Osteocyte (in vitro differentiated cells): ENCODE data around the gene ZNF276. TPM values are rescaled to one million over a fixed set of nuclear protein-coding genes. Genes with fewer than 3 reads are reported as not detected.
"Not testable (repeated sequence)": the region's sequence is repeated elsewhere in the genome, so short reads cannot be mapped to it uniquely, and the experiment has no call there.

Experiments
- DNase-seq: peaks from one replicate; pipeline ENCODE4 v3.0.0; 2021; ENCODE audit warnings: mixed read lengths; ENCODE audit not compliant: unreplicated experiment; ENCODE audit errors: extremely low spot score
- H3K27ac Mint-ChIP-seq: one replicate; pipeline ENCODE4 v1.8.0; 2021; ENCODE audit warnings: mild to moderate bottlenecking, mixed read lengths; ENCODE audit not compliant: unreplicated experiment
- H3K27me3 Mint-ChIP-seq: one replicate; pipeline ENCODE4 v1.8.0; 2021; ENCODE audit warnings: mixed read lengths; ENCODE audit not compliant: unreplicated experiment
- H3K36me3 Mint-ChIP-seq: one replicate; pipeline ENCODE4 v1.8.0; 2021; ENCODE audit warnings: mixed read lengths; ENCODE audit not compliant: unreplicated experiment
- H3K4me1 Mint-ChIP-seq: one replicate; pipeline ENCODE4 v1.8.0; 2021; ENCODE audit warnings: mixed read lengths; ENCODE audit not compliant: unreplicated experiment
- H3K4me3 Mint-ChIP-seq: one replicate; pipeline ENCODE4 v1.8.0; 2021; ENCODE audit warnings: mild to moderate bottlenecking, moderate library complexity, mixed read lengths; ENCODE audit not compliant: unreplicated experiment
- H3K9me3 Mint-ChIP-seq: one replicate; pipeline ENCODE4 v1.8.0; 2021; ENCODE audit warnings: mixed read lengths; ENCODE audit not compliant: unreplicated experiment
- CTCF ChIP-seq: fragments of 200-600 bp; sonication (generic); IDR thresholded peaks from 2 replicates; pipeline ENCODE4 v1.5.0; 2021; ENCODE audit warnings: antibody characterized with exemption, mild to moderate bottlenecking, moderate library complexity
- total RNA-seq: library from RNA; stranded (reverse); gene quantifications from 2 replicates; pipeline ENCODE4 v1.2.1, GENCODE V29; 2021

Gene ZNF276
- total RNA-seq, 1 donor from 2014 or later, result 21.3 TPM

GRCh38 chr16:89764711-89765201 is 43.4 kb downstream of the ZNF276 start:
- Mint-ChIP-seq H3K4me3 (no peak overlapping the region), H3K9me3 (no peaks in the 10 kb centered on the region), H3K4me1 (no peaks in the 10 kb centered on the region), H3K27ac (no peak overlapping the region), H3K27me3 (no peaks in the 10 kb centered on the region), H3K36me3 (peaks cover 10% of the 10 kb centered on the region)
- DNase-seq, result no peak
- no peak for TF ChIP-seq CTCF

GRCh38 chr16:89765292-89765830 is 44.0 kb downstream of the ZNF276 start:
- TF ChIP-seq CTCF, result no peak
- H3K9me3 Mint-ChIP-seq, result no peaks in the 10 kb centered on the region
- no peak overlapping the region for H3K4me3 Mint-ChIP-seq
- peaks cover 10% of the 10 kb centered on the region for H3K36me3 Mint-ChIP-seq
- no peaks in the 10 kb centered on the region for H3K4me1 Mint-ChIP-seq
- H3K27me3 Mint-ChIP-seq, result no peaks in the 10 kb centered on the region
- DNase-seq, result no peak
- H3K27ac Mint-ChIP-seq, result no peak overlapping the region

GRCh38 chr16:89770367-89770766 is 49.0 kb downstream of the ZNF276 start:
- no peak for TF ChIP-seq CTCF
- no peaks in the 10 kb centered on the region for H3K4me1 Mint-ChIP-seq
- H3K27ac Mint-ChIP-seq, result no peak overlapping the region
- no peak for DNase-seq
- H3K36me3 Mint-ChIP-seq, result peaks cover 12% of the 10 kb centered on the region
- no peak overlapping the region for H3K4me3 Mint-ChIP-seq
- H3K9me3 Mint-ChIP-seq, result no peaks in the 10 kb centered on the region
- no peaks in the 10 kb centered on the region for H3K27me3 Mint-ChIP-seq

- DNase-seq, result no peak
- Mint-ChIP-seq H3K4me1 (no peaks in the 10 kb centered on the region), H3K27me3 (no peaks in the 10 kb centered on the region), H3K27ac (no peak overlapping the region), H3K9me3 (no peaks in the 10 kb centered on the region), H3K4me3 (no peak overlapping the region), H3K36me3 (peaks cover 15% of the 10 kb centered on the region)
- no peak for TF ChIP-seq CTCF
Measured at GRCh38 chr16:89775223-89775622, 53.9 kb downstream of the ZNF276 start.

- H3K27me3 Mint-ChIP-seq, H3K27ac Mint-ChIP-seq, DNase-seq, H3K9me3 Mint-ChIP-seq, H3K4me1 Mint-ChIP-seq, H3K4me3 Mint-ChIP-seq: not testable (repeated sequence)
- H3K36me3 Mint-ChIP-seq, result peaks cover 15% of the 10 kb centered on the region
Measured at GRCh38 chr16:89778211-89778610, 56.9 kb downstream of the ZNF276 start.
